GM21737 (cell line): Measurements from ENCODE around the gene HEPACAM2.

ENCODE experiments used
- ATAC-seq: cut with Tn5 transposase; IDR thresholded peaks from one replicate; pipeline ENCODE4 v1.9.1; 2021; ENCODE audit warnings: mild to moderate bottlenecking, moderate library complexity; ENCODE audit not compliant: unreplicated experiment

The HEPACAM2 gene

DNA sequence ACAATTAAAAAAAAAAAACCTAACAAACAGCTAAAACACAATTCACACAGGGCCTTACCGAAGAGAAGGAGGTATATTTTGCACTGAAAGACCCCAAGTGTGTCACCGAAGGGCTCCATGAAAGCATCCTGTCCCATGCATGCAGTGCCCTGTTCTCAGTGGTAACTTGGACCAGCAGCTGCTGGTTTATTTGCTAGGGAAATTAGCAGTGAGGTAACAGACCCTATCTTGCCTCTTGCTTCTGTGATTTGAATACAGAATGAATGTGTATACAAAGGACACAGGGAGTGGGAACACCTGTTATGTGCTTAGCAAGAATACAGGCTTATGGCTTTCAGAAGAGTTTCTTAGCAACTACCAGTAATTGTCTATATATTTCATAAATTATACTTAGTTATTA, at the start of gene HEPACAM2:
Gene HEPACAM2 (minus strand): TSS at position 160 of the 400 bp plus-strand sequence.
- no peak for ATAC-seq

DNA sequence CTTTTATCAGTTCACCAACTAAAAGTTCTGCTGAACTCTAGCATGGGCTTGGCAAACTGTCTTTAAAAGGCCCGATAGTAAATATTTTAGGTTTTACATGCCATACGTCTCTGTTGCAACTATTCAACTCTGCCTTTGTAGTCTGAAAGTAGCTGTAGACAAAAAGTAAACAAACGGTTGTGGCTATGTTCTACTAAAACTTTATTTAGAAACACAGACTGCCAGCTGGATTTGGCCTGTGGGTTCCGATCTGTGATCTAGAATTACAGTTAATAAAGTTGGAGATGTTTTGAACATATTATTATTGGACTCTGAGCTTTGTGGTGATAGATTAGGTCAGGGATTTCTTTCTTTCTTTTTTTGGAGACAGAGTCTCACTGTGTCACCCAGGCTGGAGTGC, 39.0 kb upstream of the HEPACAM2 start:
- no peak for ATAC-seq

DNA sequence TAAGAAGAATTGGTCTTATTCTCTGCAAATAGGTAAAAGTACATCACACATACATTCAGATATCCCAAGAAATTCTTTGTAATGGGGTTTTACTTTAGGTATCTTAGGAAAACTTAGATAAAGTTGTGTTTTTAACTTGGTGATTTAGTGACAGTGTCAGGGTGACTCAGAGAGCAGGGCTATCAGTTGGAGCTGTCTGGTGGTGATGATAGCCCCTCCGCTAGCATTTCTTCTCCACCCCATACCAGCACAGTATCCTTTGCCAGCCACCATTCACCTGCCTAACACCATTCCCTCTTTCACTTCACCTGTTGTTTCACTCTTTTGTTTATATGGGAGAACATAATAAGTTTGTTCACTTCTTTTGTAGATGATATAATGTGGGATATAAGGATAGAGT, 36.3 kb upstream of the HEPACAM2 start:
- no peak for ATAC-seq

DNA sequence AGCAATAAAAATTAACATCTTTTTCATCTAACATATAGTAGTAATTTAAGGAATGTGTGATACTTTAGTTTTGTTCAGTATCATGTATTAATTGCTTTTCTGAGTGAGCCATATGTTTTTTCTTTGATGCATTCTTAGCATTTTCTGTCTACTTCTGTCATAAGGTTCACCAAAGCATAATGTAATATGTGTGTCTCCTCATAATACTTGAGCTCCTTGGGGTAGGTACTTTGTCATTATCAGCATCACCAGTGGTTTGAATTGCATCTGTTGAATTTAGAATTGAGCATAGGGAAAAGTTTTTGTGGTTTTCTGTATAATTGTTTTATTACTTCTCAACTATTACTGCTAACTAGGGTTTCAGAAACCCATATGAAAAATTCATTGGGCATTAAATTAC, 32.4 kb upstream of the HEPACAM2 start:
- ATAC-seq: no peak

- ATAC-seq: no peak
These were observed 23.4 kb upstream of the HEPACAM2 start for GRCh38 chr7:93249491-93250148.

- ATAC-seq: no peak
These were observed 19.5 kb upstream of the HEPACAM2 start for GRCh38 chr7:93245525-93246432.

- ATAC-seq: no peak
These were observed 15.8 kb upstream of the HEPACAM2 start for GRCh38 chr7:93242106-93242505.

DNA sequence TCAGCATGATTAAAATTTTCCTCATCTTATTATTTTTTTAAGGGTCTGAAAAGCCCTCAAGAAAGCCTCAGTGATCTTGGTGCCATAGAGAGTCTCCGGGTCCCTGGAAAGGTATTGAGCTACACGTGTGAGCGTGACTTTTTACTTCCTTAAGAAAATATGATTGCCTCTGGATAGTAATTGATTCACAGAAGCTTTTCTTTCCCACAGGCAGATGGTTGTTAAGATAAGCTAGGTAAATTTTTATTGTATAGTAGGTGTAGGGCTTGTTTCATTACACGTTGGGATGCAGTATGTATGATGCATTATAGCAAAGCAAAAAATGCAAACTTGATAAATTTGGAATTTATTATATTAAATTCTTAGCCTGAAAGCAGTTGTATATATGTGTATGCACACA, 13.6 kb upstream of the HEPACAM2 start:
- no peak for ATAC-seq

- no peak for ATAC-seq
These were observed 12.5 kb upstream of the HEPACAM2 start for GRCh38 chr7:93238748-93239147.

GRCh38 chr7:93238131-93238530, 11.9 kb upstream of the HEPACAM2 start:
- no peak for ATAC-seq

GRCh38 chr7:93235541-93235940, 9.3 kb upstream of the HEPACAM2 start:
- ATAC-seq: no peak

DNA sequence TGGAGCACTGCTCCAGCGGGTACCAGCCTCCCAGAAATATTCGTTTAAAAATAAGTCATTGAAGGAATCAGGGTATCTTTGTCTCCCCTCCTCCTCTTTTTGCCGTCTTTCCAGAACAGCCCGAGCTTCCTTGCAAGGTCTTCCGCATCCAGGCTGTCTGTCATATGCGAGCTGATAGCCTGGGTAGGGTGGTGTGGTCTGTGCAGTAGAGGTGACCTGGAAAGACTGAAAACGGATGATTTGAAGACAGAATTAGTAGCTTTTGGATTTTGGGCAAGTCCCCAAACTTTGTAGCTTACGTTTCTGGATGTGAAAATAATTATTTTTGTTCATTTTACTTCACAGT, 6.4 kb upstream of the HEPACAM2 start:
- peak; percentile 10 for ATAC-seq

DNA sequence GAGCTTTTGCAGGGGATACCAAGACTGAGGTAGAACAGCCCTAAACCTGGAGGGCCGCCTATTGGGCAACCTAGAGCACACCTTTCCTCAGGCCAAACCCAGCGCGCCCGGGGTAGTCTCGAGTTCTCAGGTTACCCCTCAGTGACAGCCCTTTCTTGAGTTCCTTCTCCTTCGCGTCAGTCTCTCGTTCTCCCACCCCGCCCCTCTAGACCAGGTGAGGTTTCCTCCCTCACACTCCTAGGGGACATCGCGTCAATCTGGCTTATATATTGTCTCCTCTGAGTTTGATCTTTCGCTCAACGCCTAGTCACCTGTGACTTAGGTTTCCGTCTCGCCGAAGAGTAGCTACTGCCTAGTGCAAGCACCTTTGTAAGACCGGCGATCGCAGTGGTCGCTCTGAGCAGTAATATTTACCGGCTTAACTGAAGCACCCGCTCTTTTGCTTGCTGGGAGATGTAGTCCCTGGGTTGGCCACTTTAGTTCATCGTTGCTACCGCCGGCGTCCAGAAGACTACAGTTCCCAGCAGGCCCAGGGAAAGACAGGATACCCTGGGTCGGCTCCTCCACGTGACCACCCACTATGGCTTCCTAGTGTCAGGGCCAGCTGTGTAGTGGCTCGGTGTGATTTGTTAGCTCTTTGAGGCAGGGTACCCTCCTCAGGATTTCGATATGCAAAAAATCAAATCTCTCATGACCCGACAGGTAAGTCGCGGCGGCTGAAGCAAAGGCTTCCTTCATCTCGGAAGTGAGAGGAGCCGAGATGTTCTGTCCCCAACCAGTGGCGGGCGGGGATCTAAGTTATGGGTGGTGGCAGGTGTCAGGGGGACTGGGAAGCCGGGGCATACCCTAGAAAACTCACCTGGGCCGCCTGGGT, 5.8 kb upstream of the HEPACAM2 start, which contains the start of gene VPS50:
Gene VPS50 (plus strand): TSS at position 568 of the 874 bp plus-strand sequence. CDS start 102 bp downstream, at position 670.
- ATAC-seq: peak; percentile 99

DNA sequence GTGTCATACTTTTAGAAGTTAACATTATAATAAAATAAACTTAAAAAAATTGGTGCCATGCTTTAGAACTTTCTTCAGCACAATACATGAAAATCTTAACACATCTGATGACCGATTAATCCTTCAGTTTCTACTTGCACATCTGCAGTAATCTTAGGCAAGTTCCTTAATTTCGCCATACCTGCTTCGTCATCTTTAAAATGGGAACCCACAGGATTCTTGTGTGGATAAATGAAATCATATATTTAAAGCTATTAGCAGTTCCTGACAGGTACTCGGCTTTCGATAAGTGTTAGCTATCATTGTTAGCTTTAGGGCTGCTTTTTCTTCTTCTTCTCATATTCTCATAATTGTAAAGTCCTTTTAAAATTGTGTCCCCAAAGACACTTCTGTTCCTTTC, 5.0 kb upstream of the HEPACAM2 start:
- ATAC-seq: no peak

- peak; percentile 29 for ATAC-seq
These were observed 2.0 kb upstream of the HEPACAM2 start for GRCh38 chr7:93228302-93228701.

- ATAC-seq: no peak
These were observed 6.4 kb downstream of the HEPACAM2 start for GRCh38 chr7:93219868-93220267.

- ATAC-seq: no peak
These were observed 7.1 kb downstream of the HEPACAM2 start for GRCh38 chr7:93218997-93219827.

DNA sequence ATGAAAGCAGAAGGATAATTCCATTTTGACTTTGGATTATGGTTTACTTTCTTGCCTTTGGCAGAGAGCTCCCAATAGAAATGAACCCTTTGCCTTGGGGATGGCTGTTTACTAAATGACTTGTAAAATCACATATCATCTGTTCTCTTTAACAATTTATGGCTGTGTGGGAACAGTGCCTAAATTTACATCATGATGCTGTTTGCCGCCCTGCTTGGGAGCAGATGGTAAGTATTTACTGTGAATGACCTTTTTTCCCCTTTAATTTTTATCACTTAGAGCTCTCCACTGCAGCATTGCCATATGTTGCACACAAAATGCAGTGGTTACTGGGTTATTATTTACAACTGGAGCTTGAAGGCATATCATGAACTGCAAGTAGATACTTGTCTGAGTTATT, 13.4 kb downstream of the HEPACAM2 start:
- no peak for ATAC-seq

DNA sequence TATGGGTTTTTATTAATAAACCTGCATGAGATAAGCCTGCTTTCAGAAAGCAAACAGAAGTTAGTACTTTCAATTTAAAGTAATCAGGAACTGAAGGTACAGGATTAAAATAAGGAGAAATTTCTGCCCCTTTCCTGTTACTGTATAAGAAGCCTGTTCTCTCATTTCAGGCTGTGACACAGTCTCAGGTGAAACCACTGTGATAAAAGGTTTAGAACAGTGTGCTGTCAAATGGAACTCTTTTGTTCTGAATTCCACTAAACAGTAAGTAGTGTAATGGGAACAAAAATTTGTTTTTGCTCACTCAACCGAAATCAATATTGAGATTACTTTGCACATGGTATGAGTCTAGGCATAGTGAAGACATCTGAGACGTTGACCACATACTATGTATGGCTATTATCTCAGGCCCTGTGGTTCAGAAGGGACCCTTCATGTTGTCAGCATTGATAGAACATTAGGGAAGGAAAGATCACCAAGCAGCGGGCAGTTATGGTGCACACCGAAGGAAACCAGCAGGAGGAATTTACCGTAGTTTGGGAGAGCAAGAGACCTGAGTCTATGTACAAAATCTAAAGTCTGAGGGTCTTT, 14.9 kb downstream of the HEPACAM2 start:
- no peak for ATAC-seq

GRCh38 chr7:93205046-93205445, 21.2 kb downstream of the HEPACAM2 start:
- ATAC-seq: no peak
